ENCODE measurements around the gene GABBR2.
A peak's percentile ranks its signal among the peaks of the same experiment; 100 is the strongest.

The GABBR2 gene

DNA sequence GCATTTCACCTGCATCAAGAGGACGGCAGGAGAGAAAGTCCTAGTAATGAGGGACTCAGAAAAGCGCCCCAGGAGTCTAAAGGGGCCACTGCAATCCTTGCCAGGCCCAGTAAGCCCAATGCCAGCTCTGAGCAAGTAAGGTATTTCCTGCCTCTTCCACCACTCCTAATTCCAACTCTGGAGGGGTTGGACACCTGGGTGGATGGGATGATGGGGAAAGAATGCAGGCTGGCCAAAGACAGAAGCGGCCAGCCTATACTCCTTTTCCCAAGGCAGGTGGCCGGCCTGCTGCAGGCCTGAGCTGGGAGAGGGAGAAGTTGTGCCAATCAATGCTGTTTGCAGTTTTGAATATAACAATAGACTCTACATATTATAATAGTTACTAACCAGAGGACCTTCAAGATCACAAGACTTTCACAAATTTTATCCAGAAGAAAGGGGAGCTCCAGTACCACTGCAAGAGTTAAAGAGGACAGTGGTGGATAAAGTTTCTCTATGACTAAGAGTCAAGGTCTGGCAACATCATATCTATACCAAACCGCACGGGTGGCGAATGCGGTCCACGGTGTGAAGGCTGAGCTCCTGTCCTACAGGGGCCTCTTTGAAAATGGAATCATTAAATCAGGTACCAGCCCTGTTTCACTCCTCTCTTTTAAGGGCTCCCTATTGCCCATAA, 338.3 kb downstream of the GABBR2 start:
- DNase-seq (ENCODE audit: low spot score): no peak

DNA sequence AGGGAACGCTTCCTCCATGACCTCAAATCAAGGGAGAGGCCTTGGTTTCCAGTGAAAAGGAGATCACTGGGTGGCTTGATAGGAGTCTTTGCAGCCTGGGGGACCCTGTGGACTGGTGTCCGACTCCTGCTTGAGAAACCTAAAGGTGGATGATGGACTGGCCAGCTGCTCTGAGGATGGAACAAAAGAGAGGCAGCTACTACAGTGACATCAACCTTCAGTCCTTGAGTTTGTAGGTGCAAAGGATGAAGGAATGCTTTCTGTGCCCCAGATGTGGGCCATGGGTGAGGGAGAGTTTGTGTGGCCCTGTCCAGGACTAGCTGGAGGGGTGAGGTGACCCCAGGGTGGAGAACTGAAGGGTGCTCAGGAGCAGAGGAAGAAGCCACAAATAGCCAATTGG, 338.8 kb downstream of the GABBR2 start:
- DNase-seq (ENCODE audit: low spot score): no peak

DNA sequence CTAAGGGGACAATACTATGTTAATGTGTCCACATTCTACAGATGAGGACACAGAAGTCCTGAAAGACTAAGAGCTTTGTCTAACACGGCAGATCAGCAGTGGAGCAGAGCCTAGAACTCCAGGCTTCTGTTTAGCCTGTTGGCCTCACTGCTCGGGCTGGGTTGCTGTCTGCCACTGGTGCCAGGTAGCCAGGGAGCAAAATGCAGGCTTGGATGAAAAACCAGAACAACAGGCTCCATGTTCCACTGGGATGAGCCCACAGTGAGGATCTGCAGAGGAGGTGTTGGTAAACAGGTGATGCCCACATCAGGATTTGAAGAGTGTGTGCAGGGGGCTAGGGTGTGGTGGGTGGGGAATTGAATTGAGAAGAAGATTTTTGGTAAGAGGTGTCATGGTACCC, 339.3 kb downstream of the GABBR2 start:
- DNase-seq (ENCODE audit: low spot score): no peak

GRCh38 chr9:98369066-98369425, 339.7 kb downstream of the GABBR2 start:
- no peak for DNase-seq (ENCODE audit: low spot score)

DNA sequence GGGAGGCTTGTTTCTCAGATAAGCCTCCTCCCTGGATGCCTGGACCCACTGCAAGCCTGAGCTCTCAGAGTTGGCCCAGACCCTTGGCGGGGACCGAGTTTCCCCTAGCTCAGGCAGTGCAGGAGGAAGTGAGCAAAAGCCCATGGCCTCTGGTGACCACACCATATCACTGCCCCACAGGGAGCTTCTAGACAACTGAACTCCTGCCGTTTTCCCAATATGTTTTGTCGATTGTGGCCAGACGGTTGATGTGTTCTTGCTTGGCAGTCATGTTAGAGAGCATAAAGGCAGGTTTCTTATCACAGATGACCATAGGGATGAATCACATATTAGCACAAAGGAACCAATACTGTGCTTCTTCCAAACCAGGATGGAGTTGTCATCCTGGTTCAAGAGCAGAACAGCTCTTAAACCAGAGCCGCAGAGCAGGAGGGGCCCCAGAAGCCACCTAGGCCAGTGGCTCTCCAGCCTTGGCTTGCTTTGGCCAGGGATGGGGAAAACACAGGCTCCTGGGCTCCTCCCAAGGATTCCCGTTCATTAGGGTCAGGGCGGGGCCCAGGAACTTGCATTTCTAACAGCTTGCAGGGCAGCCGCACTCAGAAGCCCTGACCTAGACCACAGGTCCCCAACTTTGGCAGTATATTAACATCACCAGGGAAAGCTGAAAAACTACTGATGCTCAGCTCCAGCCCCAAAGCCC, 340.2 kb downstream of the GABBR2 start:
- no peak for DNase-seq (ENCODE audit: low spot score)

DNA sequence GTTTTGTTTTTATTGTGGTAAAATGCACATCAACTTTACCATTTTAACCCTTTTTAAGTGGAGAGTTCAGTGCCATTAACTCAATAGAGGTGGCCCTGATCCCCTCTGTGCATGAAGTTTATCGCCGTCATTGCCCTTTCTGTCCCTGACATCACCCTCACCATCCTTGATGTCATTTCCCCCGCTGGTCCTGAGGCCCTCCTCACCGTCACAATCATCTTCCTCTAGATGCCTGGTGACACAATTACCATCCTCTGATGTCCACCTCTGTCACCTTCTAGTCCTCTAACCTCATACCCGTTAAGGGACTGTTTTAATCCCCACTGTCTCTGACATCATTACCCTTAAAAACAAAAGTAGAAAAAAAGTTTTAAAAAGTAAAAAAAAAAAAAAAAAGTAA, 340.8 kb downstream of the GABBR2 start:
- no peak for DNase-seq (ENCODE audit: low spot score)

DNA sequence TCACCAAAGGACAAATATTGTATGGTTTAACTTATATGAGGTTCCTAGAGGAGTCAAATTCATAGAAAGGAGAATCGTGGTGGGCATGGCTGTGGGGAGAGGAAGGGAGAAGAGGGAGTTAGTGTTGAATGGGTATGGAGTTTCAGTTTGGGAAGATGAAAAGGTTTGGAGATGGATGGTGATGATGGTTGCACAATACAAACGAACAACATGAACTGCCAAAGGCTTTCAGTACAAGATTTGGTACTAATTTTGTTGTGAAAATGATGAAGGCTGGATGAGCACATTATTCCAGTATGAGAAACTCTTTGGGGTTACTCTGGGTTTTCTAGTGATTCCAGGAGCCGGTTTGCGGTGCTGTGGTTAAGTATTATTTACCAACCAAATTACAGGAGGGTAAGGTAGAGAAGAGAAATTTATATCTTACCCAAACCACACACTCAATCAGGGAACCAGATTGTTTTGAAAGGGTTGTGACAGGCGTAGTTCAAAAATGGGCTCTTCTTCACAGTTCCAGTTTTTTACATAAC, 341.3 kb downstream of the GABBR2 start:
- DNase-seq (ENCODE audit: low spot score): no peak

DNA sequence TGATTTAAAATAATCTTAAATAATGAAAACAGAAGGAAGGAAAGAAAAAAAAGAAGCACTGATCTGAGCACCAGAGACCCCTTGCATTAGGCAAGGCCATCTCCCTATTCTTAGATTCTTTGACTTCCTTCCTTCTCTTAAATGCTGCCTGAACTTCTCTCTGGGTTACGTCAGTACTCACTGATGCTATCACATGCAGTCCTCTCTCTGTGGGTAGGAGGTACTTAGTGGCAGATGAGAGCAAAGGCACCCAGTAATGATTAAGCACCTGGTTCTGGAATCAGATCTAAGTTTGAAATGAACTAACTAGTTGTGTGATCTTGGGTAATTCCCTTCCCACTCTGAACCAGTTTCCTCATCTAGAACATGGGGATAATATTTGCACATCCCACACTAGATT, 343.0 kb downstream of the GABBR2 start:
- peak; percentile 11 for DNase-seq (ENCODE audit: low spot score)

DNA sequence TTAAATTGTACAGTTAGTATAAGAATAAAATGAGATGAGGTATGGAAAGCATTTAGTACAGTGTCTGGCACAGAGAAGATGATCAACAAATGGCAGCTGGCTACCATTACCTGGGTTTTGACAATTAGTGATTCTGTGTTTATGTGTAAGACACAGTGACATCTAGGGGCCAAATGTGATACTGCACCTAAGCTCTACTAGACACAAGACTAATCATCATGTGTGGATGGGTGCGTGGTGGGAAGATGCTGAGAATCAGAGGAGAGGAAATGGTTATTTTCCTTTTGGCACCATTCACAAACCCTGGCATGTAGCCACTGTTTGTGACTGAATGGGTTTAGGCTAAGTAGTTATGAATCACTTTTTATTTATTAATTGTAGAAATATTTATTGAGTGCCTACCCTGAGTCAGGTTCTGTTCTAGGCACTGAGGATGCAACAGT, 343.5 kb downstream of the GABBR2 start:
- no peak for DNase-seq (ENCODE audit: low spot score)

DNA sequence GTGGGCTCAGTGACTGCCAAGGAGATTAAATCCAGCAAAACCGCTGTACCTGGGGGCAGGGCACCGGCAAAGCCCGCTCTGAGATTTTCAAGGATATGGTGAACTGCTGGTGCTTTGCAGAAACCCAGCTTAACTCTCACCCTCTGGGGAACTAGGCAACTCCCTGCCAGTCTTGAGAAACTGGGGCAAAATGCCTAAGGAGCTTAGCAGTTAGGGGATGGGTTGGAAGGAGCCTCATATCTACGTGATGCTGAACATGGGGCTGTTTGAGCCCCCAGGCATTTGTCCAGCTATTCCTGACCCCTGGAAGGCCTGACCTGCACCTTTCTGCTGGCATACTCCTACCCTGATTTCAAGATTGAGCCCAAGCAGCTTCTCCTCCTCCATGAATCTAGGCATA, 344.6 kb downstream of the GABBR2 start:
- DNase-seq (ENCODE audit: low spot score): no peak

DNA sequence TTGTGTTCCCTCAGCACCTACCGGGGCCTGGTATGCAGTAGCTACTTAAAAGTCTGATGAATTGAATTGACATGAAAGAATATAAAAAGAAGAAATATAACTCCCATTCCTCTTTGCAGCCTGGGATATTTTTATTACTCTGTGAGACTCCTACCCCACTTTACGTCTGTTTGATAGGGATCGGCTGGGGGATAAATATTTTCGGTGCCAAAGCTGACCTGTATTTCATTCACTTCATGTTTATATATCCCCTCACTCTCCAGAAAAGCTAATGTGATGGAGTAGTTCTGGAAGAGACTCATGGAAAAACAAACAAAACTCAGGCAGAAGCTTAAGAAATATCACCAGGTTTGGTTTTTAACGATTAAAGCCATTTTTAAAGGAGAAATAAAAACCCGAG, 345.1 kb downstream of the GABBR2 start:
- no peak for DNase-seq (ENCODE audit: low spot score)

DNA sequence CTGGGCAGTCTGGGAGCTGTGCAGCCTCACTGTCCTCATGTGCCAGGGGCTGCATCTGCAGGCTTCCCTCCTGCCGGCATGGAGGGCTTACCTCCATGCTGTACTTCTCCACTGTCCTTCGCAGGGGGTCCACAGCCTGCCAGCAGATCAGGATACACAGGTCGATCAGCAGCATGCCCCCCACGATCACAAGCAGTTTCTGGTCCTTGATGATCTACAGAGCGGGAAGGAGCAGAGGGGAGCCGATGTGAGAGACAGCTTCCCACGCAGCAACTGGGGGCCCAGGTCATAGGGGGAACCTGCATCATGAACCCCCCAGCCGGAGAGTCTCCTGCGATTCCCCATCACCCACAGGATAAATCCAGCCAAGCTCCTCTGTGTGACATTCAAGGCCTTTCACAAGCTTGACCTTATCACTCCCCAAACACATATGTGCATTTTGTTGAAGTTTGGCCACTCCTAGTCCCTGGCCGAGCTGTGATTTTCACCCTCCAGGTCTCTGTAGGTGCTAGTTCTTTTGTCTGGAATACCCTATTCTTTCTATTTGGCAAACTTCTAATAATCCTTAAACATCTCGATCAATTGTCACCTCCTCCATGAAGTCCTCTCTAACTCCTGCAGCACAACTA, 346.0 kb downstream of the GABBR2 start:
- DNase-seq (ENCODE audit: low spot score): no peak

DNA sequence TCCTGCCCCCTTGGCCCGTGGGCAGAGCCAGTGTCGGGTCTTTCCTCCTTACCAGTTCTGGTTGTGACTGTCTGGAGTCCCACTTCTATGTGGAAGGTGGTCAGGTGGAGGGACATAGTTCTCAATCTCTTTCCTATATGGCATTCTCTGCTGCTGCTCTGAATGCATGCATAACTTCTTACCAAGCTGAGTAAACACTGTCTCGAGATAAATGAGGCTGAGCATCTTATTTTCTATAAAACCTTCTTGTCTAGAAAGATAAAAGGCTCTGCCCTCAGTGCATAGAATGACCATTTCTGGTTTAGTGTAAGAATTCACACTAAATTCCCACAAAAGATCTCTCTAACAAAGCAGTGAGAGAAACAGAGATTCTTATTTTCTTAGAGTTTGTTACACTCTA, 347.1 kb downstream of the GABBR2 start:
- DNase-seq (ENCODE audit: low spot score): no peak

- no peak for DNase-seq (ENCODE audit: low spot score)
Observed at GRCh38 chr9:98360176-98360708, 348.5 kb downstream of the GABBR2 start.

GRCh38 chr9:98359569-98359968, 349.2 kb downstream of the GABBR2 start:
- no peak for DNase-seq (ENCODE audit: low spot score)

GRCh38 chr9:98357921-98358535, 350.7 kb downstream of the GABBR2 start:
- no peak for DNase-seq (ENCODE audit: low spot score)

DNA sequence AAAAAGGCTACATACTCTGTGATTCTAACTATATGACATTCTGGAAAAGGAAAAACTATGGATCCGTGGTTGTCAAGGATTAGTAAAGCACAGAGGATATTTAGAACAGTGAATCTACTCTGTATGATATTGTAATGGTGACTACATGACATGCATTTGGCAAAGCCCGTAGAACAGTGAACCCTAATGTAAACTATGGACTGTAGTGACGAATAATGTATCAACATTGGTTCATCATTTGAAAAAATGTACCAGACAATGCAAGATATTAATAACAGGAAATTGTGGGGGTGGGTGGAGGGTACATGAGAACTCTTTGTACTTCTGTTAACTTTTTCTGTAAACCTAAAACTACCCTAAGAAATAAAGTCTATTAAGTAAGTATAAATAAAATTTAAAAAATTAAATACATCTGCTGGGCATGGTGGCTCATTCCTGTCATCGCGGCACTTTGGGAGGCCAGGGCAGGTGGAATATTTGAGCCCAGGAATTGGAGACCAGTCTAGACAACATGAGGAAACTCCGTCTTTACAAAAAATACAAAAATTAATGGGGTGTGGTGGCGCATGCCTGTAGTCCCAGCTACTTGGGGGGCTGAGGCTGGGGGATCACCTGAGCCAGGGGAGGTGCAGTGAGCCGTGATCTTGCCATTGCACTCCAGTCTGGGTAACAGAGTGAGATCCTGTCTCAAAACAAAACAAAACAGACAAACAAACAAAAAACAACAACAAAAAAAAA, 351.6 kb downstream of the GABBR2 start:
- DNase-seq (ENCODE audit: low spot score): no peak

DNA sequence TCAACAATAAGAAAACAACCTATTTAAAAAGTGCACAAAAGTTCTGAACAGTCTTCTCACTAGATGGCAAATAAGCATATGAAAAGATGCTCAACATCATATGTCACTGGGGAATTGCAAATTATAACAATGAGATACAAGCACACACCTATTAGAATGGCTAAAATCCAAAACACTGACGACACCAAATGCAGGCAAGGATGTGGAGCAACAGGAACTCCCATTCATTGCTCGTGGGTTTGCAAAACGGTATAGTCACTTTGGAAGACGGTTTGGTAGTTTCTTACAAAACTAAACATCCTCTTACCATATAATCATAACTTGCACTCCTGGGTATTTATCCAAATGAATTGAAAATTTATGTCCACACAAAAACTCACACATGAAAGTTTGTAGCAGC, 352.4 kb downstream of the GABBR2 start:
- DNase-seq (ENCODE audit: low spot score): no peak

- DNase-seq (ENCODE audit: low spot score): no peak
Observed at GRCh38 chr9:98351370-98351769, 357.4 kb downstream of the GABBR2 start.

- no peak for DNase-seq (ENCODE audit: low spot score)
Observed at GRCh38 chr9:98347642-98348041, 361.1 kb downstream of the GABBR2 start.

- DNase-seq (ENCODE audit: low spot score): no peak
Observed at GRCh38 chr9:98345011-98345410, 363.7 kb downstream of the GABBR2 start.

- DNase-seq (ENCODE audit: low spot score): no peak
Observed at GRCh38 chr9:98344581-98344980, 364.2 kb downstream of the GABBR2 start.

All from globus pallidus (tissue), 1 donor.